SK-N-SH treated with all-trans-retinoic acid at 6 μM for 48 hours (cell line): ENCODE results near the gene NKTR.

Source experiments
- ARNTL ChIP-seq: fragments of 450-650 bp; formaldehyde crosslinking; IDR thresholded peaks from 2 replicates; pipeline ENCODE4 v1.5.0; 2020; ENCODE audit warnings: low read depth, mild to moderate bottlenecking, moderate library complexity, borderline replicate concordance
- BACH2 ChIP-seq: fragments of 250-450 bp; sonication (Bioruptor Pico); IDR thresholded peaks from 2 replicates; pipeline ENCODE4 v1.9.0; 2021; ENCODE audit warnings: mild to moderate bottlenecking, borderline replicate concordance
- ISL1 ChIP-seq: fragments of 250-450 bp; sonication (Bioruptor Pico); IDR thresholded peaks from 2 replicates; pipeline ENCODE4 v2.1.2; 2022; ENCODE audit warnings: mild to moderate bottlenecking, moderate library complexity
- POU6F1 ChIP-seq: fragments of 250-450 bp; sonication (Bioruptor Pico); IDR thresholded peaks from 2 replicates; pipeline ENCODE4 v1.8.0; 2021; ENCODE audit warnings: low read depth, mild to moderate bottlenecking, moderate library complexity, borderline replicate concordance
- TCF4 ChIP-seq: fragments of 250-450 bp; sonication (Bioruptor Pico); IDR thresholded peaks from 2 replicates; pipeline ENCODE4 v1.8.0; 2021; ENCODE audit warnings: mild to moderate bottlenecking, moderate library complexity, borderline replicate concordance
- ZFP3 ChIP-seq: fragments of 250-450 bp; sonication (Bioruptor Pico); IDR thresholded peaks from 2 replicates; pipeline ENCODE4 v1.5.0; 2020; ENCODE audit warnings: mild to moderate bottlenecking, moderate library complexity
- ZNF8 ChIP-seq: fragments of 450-650 bp; formaldehyde crosslinking; IDR thresholded peaks from 2 replicates; pipeline ENCODE4 v1.5.0; 2020; ENCODE audit warnings: mild to moderate bottlenecking, moderate library complexity
- TF ChIP-seq, protein P1 (sequence below): fragments of 250-450 bp; sonication (Bioruptor Pico); IDR thresholded peaks from 2 replicates; pipeline ENCODE4 v1.5.1; 2021; ENCODE audit warnings: mild to moderate bottlenecking, moderate library complexity

GRCh38 chr3:42651248-42652091 is 51.0 kb downstream of the NKTR start:
- TF ChIP-seq BACH2 (CRISPR knock-in tag) (no peak), ARNTL (CRISPR knock-in tag) (no peak), ISL1 (CRISPR knock-in tag) (no peak), POU6F1 (no peak), TCF4 (CRISPR knock-in tag) (no peak), ZFP3 (CRISPR knock-in tag) (no peak), ZNF8 (CRISPR knock-in tag) (no peak)
- TF ChIP-seq, protein P1, sequence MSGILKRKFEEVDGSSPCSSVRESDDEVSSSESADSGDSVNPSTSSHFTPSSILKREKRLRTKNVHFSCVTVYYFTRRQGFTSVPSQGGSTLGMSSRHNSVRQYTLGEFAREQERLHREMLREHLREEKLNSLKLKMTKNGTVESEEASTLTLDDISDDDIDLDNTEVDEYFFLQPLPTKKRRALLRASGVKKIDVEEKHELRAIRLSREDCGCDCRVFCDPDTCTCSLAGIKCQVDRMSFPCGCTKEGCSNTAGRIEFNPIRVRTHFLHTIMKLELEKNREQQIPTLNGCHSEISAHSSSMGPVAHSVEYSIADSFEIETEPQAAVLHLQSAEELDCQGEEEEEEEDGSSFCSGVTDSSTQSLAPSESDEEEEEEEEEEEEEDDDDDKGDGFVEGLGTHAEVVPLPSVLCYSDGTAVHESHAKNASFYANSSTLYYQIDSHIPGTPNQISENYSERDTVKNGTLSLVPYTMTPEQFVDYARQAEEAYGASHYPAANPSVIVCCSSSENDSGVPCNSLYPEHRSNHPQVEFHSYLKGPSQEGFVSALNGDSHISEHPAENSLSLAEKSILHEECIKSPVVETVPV (CRISPR knock-in tag) = no peak
